Measurements from ENCODE around the gene NR1D2.
A peak's percentile ranks its signal among the peaks of the same experiment; 100 is the strongest.

Gene NR1D2

DNA sequence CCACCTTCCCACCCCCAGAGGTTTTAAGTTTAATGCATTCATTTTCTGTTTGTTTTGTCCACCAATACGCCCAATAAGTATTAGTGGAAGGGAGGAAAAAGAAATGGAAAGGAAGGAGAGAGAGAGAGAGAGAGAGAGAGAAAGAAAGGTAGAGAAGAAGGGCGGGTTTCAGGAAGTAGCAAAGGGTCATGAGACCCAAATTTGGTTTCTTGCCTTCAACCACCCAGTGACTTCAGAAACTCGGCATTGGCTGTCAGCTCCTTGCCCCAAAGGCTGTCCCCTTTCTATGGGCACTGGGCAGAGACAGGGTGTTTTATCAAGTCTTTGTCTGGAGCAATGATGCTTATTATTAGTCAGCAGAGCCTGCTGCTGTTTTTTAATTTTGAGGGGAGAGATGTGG is 13.5 kb upstream of the NR1D2 start:
- DNase-seq (ENCODE audit: low read depth in 3 of 3): no peak

- DNase-seq (ENCODE audit: low read depth in 3 of 3): no peak
Observed at GRCh38 chr3:23932571-23932970, 12.5 kb upstream of the NR1D2 start.

GRCh38 chr3:23934253-23934652 is 10.8 kb upstream of the NR1D2 start:
- no peak for DNase-seq (ENCODE audit: low read depth in 3 of 3)

DNA sequence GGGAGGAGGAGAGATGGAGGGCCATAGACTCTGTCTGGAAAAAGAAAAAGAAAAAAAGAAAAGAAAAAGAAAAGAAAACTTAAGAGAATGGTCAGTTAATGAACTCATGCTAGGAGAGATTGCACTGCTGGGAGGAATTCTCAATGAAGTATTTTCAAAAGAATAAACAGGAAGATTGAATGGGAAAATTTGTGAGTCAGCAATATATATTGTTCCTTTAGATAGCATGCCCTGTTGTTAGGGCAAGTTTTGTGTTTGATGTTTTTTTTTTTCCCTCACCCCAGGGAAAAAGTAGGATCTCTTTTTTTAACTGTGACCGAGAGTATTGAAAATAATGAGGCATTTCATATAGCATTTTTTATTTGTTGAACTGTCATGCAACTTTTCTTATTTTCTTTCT is 7.8 kb upstream of the NR1D2 start:
- DNase-seq (ENCODE audit: low read depth in 3 of 3): no peak

- no peak for DNase-seq (ENCODE audit: low read depth in 3 of 3)
Observed at GRCh38 chr3:23938688-23939087, 6.4 kb upstream of the NR1D2 start.

GRCh38 chr3:23940775-23941174 is 4.3 kb upstream of the NR1D2 start:
- no peak for DNase-seq (ENCODE audit: low read depth in 3 of 3)

- DNase-seq (ENCODE audit: low read depth in 3 of 3): no peak
Observed at GRCh38 chr3:23941440-23941839, 3.6 kb upstream of the NR1D2 start.

DNA sequence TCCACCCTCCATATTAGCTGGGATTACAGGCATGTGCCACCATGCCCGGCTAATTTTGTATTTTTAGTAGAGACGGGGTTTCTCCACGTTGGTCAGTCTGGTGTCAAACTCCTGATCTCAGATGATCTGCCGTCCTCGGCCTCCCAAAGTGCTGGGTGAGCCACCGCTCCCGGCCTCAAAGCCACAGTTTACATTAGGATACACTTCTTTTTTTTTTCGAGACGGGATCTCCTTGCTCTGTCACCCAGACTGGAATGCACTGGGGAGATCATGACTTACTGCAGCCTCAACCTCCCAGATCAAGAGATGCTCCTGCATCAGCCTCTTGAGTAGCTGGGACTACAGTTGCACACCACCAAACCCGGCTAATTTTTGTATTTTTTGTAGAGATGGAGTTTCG is 2.5 kb upstream of the NR1D2 start:
- DNase-seq (ENCODE audit: low read depth in 3 of 3): no peak

GRCh38 chr3:23944007-23944783 is 891 bp upstream of the NR1D2 start:
- no peak for DNase-seq (ENCODE audit: low read depth in 3 of 3)

GRCh38 chr3:23945663-23945912 is 502 bp downstream of the NR1D2 start:
- no peak for DNase-seq (ENCODE audit: low read depth in 3 of 3)

- DNase-seq (ENCODE audit: low read depth in 3 of 3): peak; percentile 94 to 98 (median 96)
Observed at GRCh38 chr3:23945913-23946687, 1.0 kb downstream of the NR1D2 start.

GRCh38 chr3:23948761-23949160 is 3.7 kb downstream of the NR1D2 start:
- DNase-seq (ENCODE audit: low read depth in 3 of 3): no peak

GRCh38 chr3:23949784-23950183 is 4.7 kb downstream of the NR1D2 start:
- no peak for DNase-seq (ENCODE audit: low read depth in 3 of 3)

DNA sequence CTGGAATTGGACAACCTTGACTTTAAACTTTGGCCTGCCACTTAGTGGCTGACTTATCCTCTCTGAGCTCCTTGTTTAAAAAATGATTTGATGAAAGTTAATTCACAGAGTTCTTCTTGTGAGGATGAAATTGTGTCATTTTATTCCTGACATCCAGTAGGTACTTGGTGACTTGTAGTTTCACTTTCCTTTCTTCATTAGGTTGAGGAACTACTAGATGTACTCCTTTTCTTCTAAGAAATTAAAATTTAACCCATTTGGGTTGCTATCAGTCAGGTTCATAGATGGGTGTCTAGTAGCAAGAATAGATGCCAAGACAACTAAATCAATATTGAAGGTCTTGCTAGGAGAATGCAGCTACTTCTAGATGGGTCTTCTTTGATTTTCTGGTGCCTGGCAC is 5.2 kb downstream of the NR1D2 start:
- no peak for DNase-seq (ENCODE audit: low read depth in 3 of 3)

- DNase-seq (ENCODE audit: low read depth in 3 of 3): no peak
Observed at GRCh38 chr3:23952646-23953045, 7.6 kb downstream of the NR1D2 start.

DNA sequence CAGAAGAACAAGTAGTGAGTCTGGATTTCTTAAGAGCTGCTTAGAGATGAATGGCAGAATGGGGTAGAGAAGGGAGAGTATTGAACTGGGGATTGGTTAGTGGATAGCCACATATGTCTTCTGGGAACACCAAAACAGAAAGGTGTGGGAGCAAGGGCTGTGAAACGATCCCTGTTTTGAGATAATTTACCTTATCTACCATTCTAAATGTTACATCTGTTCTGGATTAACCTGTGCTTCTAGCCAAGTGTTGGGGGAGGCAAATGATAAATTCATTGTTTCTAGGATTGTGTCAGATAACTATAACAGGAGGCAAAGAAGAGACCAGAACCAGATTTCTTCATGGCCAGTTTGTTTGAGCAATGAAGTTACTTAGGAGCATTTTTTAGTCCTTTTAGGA is 8.4 kb downstream of the NR1D2 start:
- DNase-seq (ENCODE audit: low read depth in 3 of 3): no peak

- DNase-seq (ENCODE audit: low read depth in 3 of 3): no peak
Observed at GRCh38 chr3:23954144-23954543, 9.1 kb downstream of the NR1D2 start.

GRCh38 chr3:23956701-23957100 is 11.6 kb downstream of the NR1D2 start:
- no peak for DNase-seq (ENCODE audit: low read depth in 3 of 3)

DNA sequence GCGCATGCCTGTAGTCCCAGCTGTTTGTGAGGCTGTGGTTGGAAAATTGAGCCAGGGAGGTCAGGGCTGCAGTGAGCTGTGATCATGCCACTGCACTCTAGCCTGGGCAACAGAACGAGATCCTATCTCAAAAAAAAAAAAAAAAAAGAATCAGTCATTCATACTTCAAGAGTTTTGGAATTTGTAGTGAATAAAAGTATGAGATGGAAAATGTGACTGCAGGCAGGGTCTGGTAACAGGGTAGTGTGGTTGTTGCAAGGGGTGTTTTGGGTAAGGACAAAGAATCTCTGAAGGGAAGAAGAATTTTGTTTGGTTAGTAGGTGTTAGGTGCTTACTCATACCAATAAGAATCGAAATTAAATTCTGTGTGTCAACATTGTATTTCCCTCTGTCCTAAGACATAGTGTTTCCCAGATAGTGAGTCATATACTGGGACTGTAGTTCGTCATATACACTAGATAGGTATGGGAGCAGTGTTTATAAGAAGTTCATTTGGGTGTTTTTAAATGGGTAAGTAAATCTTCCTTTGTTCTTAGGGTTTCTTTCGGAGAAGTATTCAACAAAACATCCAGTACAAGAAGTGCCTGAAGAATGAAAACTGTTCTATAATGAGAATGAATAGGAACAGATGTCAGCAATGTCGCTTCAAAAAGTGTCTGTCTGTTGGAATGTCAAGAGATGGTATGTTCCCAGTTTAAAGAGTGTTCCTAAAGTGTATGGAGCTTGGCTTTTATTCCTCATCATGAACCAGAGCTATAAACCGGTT is 14.2 kb downstream of the NR1D2 start:
- no peak for DNase-seq (ENCODE audit: low read depth in 3 of 3)

GRCh38 chr3:23960649-23961048 is 15.6 kb downstream of the NR1D2 start:
- DNase-seq (ENCODE audit: low read depth in 3 of 3): no peak

- no peak for DNase-seq (ENCODE audit: low read depth in 3 of 3)
Observed at GRCh38 chr3:23961066-23961465, 16.0 kb downstream of the NR1D2 start.

GRCh38 chr3:23961913-23962312 is 16.8 kb downstream of the NR1D2 start:
- DNase-seq (ENCODE audit: low read depth in 3 of 3): no peak
